SK-N-SH (cell line): ENCODE measurements around the gene SYCE1. TPM values are rescaled to one million over a fixed set of nuclear protein-coding genes. Genes with fewer than 3 reads are reported as not detected.

Source experiments
- CTCF ChIA-PET: fragments of 300-600, 350-600 bp; formaldehyde crosslinking; extraction: SDS; loops from one replicate; lab custom pipeline; 2021; lab: Yijun Ruan, JAX
- POLR2A ChIA-PET: fragments of 350-600 bp; sonication (Branson Sonifier 250); formaldehyde crosslinking; extraction: SDS; loops from one replicate; lab custom pipeline; 2020; ENCODE audit warnings: antibody characterized with exemption, inconsistent platforms; lab: Yijun Ruan, JAX
- DNase-seq: peaks from one replicate; pipeline ENCODE4 v3.0.0; 2012
- H2AFZ ChIP-seq: fragments of 200-600 bp; sonication (generic); 2 replicates; pipeline ENCODE4 v1.8.1; 2016; ENCODE audit warnings: antibody characterized with exemption, mild to moderate bottlenecking, low read depth
- H3F3A ChIP-seq: fragments of 200-600 bp; sonication (generic); replicated peaks from 2 replicates; pipeline ENCODE3; 2016; ENCODE audit warnings: antibody characterized with exemption, mild to moderate bottlenecking; ENCODE audit not compliant: insufficient read depth
- H3K27ac ChIP-seq, 2 experiments: fragments of 200-500 bp in 1 of 2; fragments of 200-600 bp in 1 of 2; sonication (Bioruptor generic) in 1 of 2; sonication (generic), shearing (Covaris generic) in 1 of 2; 2 replicates each; pipeline versions ENCODE4 v1.5.1 to v1.6.1; 2014 to 2016; ENCODE audit warnings: low read depth in 2 of 2, inconsistent platforms in 1 of 2, low read length in 1 of 2, mild to moderate bottlenecking in 1 of 2, mixed read lengths in 1 of 2
- H3K27me3 ChIP-seq: fragments of 200-600 bp; sonication (generic), shearing (Covaris generic); 2 replicates; pipeline ENCODE4 v1.6.1; 2016; ENCODE audit warnings: mixed run types; ENCODE audit not compliant: insufficient read depth
- H3K36me3 ChIP-seq, 2 experiments: fragments of 200-500 bp in 1 of 2; fragments of 200-600 bp in 1 of 2; sonication (Bioruptor generic) in 1 of 2; sonication (generic) in 1 of 2; replicated peaks in 1 of 2; 2 replicates each; pipeline versions ENCODE3 to v1.5.1; 2014 to 2016; ENCODE audit warnings: low read length in 1 of 2, mild to moderate bottlenecking in 1 of 2; ENCODE audit not compliant: insufficient read depth in 2 of 2, control insufficient read depth in 1 of 2
- H3K4me1 ChIP-seq, 2 experiments: fragments of 200-500 bp in 1 of 2; fragments of 200-600 bp in 1 of 2; sonication (Bioruptor generic) in 1 of 2; sonication (generic), shearing (Covaris generic) in 1 of 2; 2 replicates each; pipeline versions ENCODE4 v1.5.1 to v1.6.1; 2014 to 2016; ENCODE audit warnings: low read depth in 1 of 2, low read length in 1 of 2, mixed run types in 1 of 2; ENCODE audit not compliant: insufficient read depth in 2 of 2, control insufficient read depth in 1 of 2
- H3K4me2 ChIP-seq: fragments of 200-600 bp; sonication (generic), shearing (Covaris generic); 2 replicates; pipeline ENCODE4 v1.6.1; 2017; ENCODE audit warnings: mixed run types
- H3K4me3 ChIP-seq, 2 experiments: fragments of 200-500 bp in 1 of 2; fragments of 200-600 bp in 1 of 2; sonication (Bioruptor generic) in 1 of 2; sonication (generic), shearing (Covaris generic) in 1 of 2; 2 replicates each; pipeline versions ENCODE4 v1.5.1 to v1.8.1; 2014 to 2016; ENCODE audit warnings: low read depth in 2 of 2, inconsistent platforms in 1 of 2, low read length in 1 of 2, mild to moderate bottlenecking in 1 of 2, mixed read lengths in 1 of 2, moderate library complexity in 1 of 2
- H3K79me2 ChIP-seq: fragments of 200-600 bp; sonication (generic); 2 replicates; pipeline ENCODE4 v1.8.1; 2017; ENCODE audit warnings: mild to moderate bottlenecking; ENCODE audit not compliant: insufficient read depth
- H3K9ac ChIP-seq: fragments of 200-600 bp; sonication (generic); 2 replicates; pipeline ENCODE4 v1.6.1; 2017; ENCODE audit warnings: mixed run types
- H3K9me2 ChIP-seq: fragments of 200-600 bp; sonication (generic); 2 replicates; pipeline ENCODE4 v1.6.1; 2017; ENCODE audit warnings: mixed run types
- H3K9me3 ChIP-seq: fragments of 200-600 bp; sonication (generic); 2 replicates; pipeline ENCODE4 v1.6.1; 2017; ENCODE audit warnings: mixed run types, mild to moderate bottlenecking, moderate library complexity
- H4K20me1 ChIP-seq: fragments of 200-600 bp; sonication (generic); 2 replicates; pipeline ENCODE4 v1.6.1; 2017; ENCODE audit warnings: mild to moderate bottlenecking, mixed run types; ENCODE audit not compliant: insufficient read depth
- EZH2phosphoT487 ChIP-seq: fragments of 200-600 bp; sonication (generic); IDR thresholded peaks from 2 replicates; pipeline ENCODE4 v1.6.1; 2017; ENCODE audit warnings: low read depth, mixed run types, mild to moderate bottlenecking, antibody characterized with exemption, moderate library complexity, borderline replicate concordance
- GABPA ChIP-seq: IDR thresholded peaks from 2 replicates; pipeline ENCODE4 v1.4.0; 2012; ENCODE audit warnings: low read depth, mild to moderate bottlenecking
- GATA2 ChIP-seq: sonication (generic); formaldehyde crosslinking; IDR thresholded peaks from 2 replicates; pipeline ENCODE4 v1.5.0; 2020; ENCODE audit warnings: mild to moderate bottlenecking, missing genetic modification reagents
- MEF2A ChIP-seq: IDR thresholded peaks from 2 replicates; pipeline ENCODE4 v1.4.0; 2012; ENCODE audit warnings: low read depth, borderline replicate concordance
- NFIC ChIP-seq: IDR thresholded peaks from 2 replicates; pipeline ENCODE4 v1.4.0; 2012; ENCODE audit warnings: borderline replicate concordance
- RCOR1 ChIP-seq: fragments of 150-350 bp; IDR thresholded peaks from 2 replicates; pipeline ENCODE4 v1.6.1; 2017; ENCODE audit warnings: antibody characterized with exemption, low read length
- SIN3A ChIP-seq: IDR thresholded peaks from 2 replicates; pipeline ENCODE4 v1.6.1; 2012; ENCODE audit warnings: low read depth, mild to moderate bottlenecking, low read length, moderate library complexity, borderline replicate concordance
- SMC3 ChIP-seq: IDR thresholded peaks from 2 replicates; pipeline ENCODE4 v1.6.1; 2012; ENCODE audit warnings: low read depth, low read length, improper control_type of control experiment
- TCF12 ChIP-seq: IDR thresholded peaks from 2 replicates; pipeline ENCODE4 v1.4.0; 2012
- TEAD4 ChIP-seq: IDR thresholded peaks from 2 replicates; pipeline ENCODE4 v1.4.0; 2012; ENCODE audit warnings: mild to moderate bottlenecking, borderline replicate concordance; ENCODE audit not compliant: insufficient read depth
- WGBS: methylation state at CpG from one replicate; pipeline ENCODE4 v1.1.6; 2017; ENCODE audit warnings: low lambda C conversion rate; 5-methylcytosine and 5-hydroxymethylcytosine counted together
- polyA plus RNA-seq, 3 experiments: library from polyadenylated mRNA; depleted of rRNA; stranded (reverse); fragments of >200 nt; gene quantifications; 2 replicates each; pipeline ENCODE4 v1.2.3, GENCODE V29; 2012
- TF ChIP-seq, protein P1 (sequence below): fragments of 150-350 bp; IDR thresholded peaks from 2 replicates; pipeline ENCODE4 v1.6.1; 2017; ENCODE audit warnings: antibody characterized with exemption, low read length, low read depth, borderline replicate concordance
- TF ChIP-seq, protein P2 (sequence below): IDR thresholded peaks from 2 replicates; pipeline ENCODE4 v1.4.0; 2012; ENCODE audit warnings: low read depth
- TF ChIP-seq, protein P3 (sequence below): IDR thresholded peaks from 2 replicates; pipeline ENCODE4 v1.6.1; 2012; ENCODE audit warnings: mild to moderate bottlenecking, low read depth, low read length, moderate library complexity

Gene SYCE1
- polyA plus RNA-seq, 1 of the 3 experiments (the other 2 are of a cell fraction), result not detected

DNA sequence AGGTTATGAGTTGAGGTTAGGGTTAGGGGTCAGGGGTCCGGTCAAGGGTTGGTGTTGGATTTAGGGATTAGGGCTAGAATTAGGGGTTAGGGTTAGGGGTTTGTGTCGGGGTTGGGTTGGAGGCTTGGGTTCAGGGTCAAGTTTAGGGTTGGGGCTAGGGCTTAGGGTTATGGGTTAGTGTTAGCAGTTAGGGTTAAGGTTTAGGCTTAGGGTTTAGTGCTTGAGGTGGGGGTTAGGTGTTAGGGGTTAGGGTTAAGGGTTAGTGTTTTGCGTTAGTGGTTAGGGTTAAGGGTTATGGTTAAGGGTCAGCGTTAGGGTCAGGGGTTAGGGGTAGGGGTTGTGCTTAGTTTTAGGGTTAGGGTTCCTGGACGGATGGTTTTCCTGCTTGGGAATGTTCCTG is 1.7 kb upstream of the SYCE1 start:
- Histone ChIP-seq H4K20me1 (no peaks in the 10 kb centered on the region), H3K36me3 (no peaks in the 10 kb centered on the region), H3K4me2 (no peak overlapping the region), H3F3A (no peaks in the 10 kb centered on the region), H3K27ac (no peak overlapping the region), H3K79me2 (no peaks in the 10 kb centered on the region), H3K9me3 (no peaks in the 10 kb centered on the region), H3K27me3 (0 out of 2 replicates have a peak, but pooled peaks cover 4% of the 10 kb centered on the region), H3K9ac (no peak overlapping the region), H3K4me1 (no peaks in the 10 kb centered on the region), H2AFZ (no peak overlapping the region), H3K4me3 (no peak overlapping the region), H3K9me2 (no peaks in the 10 kb centered on the region)
- no peak for DNase-seq
- ChIA-PET POLR2A (no interaction called here), CTCF (no interaction called here)
- TF ChIP-seq SMC3 (no peak), TEAD4 (no peak), RCOR1 (no peak), GATA2 (CRISPR knock-in tag) (no peak), MEF2A (no peak), GABPA (no peak), TCF12 (no peak), EZH2phosphoT487 (no peak), NFIC (no peak)
- TF ChIP-seq, protein P1, sequence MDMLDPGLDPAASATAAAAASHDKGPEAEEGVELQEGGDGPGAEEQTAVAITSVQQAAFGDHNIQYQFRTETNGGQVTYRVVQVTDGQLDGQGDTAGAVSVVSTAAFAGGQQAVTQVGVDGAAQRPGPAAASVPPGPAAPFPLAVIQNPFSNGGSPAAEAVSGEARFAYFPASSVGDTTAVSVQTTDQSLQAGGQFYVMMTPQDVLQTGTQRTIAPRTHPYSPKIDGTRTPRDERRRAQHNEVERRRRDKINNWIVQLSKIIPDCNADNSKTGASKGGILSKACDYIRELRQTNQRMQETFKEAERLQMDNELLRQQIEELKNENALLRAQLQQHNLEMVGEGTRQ, result no peak
- 34% methylated on average over 5 of the region's 5 CpGs for WGBS

DNA sequence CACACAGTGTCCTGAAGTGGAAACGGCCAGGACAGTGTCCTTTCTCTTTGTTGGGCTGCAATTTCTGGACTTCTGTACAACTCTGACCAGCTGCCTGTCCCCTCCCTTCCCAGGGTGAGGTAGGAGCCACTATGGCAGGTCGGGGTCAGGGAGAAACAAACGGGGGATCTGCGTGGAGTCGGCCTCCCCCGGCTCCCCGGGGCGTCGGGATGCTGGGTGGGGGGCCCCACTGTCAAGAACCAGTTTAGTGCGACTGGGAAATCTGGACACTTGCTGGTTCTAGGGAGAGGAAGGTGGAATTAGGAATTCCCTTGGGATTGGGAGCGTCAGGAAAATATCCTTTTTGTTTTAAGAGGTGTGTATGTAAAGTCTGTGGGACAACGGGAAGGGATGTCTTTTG is 567 bp downstream of the SYCE1 start:
- 30% methylated on average over 10 of the region's 12 CpGs for WGBS
- POLR2A ChIA-PET, result no interaction called here
- TF ChIP-seq SIN3A, result no peak
- TF ChIP-seq, protein P2, sequence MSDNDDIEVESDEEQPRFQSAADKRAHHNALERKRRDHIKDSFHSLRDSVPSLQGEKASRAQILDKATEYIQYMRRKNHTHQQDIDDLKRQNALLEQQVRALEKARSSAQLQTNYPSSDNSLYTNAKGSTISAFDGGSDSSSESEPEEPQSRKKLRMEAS, result no peak
- TF ChIP-seq, protein P3, sequence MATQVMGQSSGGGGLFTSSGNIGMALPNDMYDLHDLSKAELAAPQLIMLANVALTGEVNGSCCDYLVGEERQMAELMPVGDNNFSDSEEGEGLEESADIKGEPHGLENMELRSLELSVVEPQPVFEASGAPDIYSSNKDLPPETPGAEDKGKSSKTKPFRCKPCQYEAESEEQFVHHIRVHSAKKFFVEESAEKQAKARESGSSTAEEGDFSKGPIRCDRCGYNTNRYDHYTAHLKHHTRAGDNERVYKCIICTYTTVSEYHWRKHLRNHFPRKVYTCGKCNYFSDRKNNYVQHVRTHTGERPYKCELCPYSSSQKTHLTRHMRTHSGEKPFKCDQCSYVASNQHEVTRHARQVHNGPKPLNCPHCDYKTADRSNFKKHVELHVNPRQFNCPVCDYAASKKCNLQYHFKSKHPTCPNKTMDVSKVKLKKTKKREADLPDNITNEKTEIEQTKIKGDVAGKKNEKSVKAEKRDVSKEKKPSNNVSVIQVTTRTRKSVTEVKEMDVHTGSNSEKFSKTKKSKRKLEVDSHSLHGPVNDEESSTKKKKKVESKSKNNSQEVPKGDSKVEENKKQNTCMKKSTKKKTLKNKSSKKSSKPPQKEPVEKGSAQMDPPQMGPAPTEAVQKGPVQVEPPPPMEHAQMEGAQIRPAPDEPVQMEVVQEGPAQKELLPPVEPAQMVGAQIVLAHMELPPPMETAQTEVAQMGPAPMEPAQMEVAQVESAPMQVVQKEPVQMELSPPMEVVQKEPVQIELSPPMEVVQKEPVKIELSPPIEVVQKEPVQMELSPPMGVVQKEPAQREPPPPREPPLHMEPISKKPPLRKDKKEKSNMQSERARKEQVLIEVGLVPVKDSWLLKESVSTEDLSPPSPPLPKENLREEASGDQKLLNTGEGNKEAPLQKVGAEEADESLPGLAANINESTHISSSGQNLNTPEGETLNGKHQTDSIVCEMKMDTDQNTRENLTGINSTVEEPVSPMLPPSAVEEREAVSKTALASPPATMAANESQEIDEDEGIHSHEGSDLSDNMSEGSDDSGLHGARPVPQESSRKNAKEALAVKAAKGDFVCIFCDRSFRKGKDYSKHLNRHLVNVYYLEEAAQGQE, result no peak
- no peak for TF ChIP-seq RCOR1
- TF ChIP-seq, all 33 proteins: peak for 0

More for the DNA sequence above, 567 bp downstream of the SYCE1 start:
- no peaks in the 10 kb centered on the region for H3K36me3 ChIP-seq
- H3K4me1 ChIP-seq, result no peaks in the 10 kb centered on the region
- no peak overlapping the region for H3K4me2 ChIP-seq
- H2AFZ ChIP-seq, result no peak overlapping the region
- CTCF ChIA-PET, result interaction anchor here (1.1 kb wide), 1 partner anchor 11 kb away, joined by 3 read pairs; no protein-coding TSS in a partner anchor
- no peak overlapping the region for H3K4me3 ChIP-seq
- H3K79me2 ChIP-seq, result no peaks in the 10 kb centered on the region
- 0 out of 2 replicates have a peak, but pooled peaks cover 10% of the 10 kb centered on the region for H3K27me3 ChIP-seq
- no peak for DNase-seq
- H3K9me2 ChIP-seq, result no peaks in the 10 kb centered on the region
- H4K20me1 ChIP-seq, result no peaks in the 10 kb centered on the region
- no peaks in the 10 kb centered on the region for H3F3A ChIP-seq
- no peaks in the 10 kb centered on the region for H3K9me3 ChIP-seq
- H3K27ac ChIP-seq, result no peak overlapping the region
- H3K9ac ChIP-seq, result no peak overlapping the region
